HUES48 (cell line): ENCODE measurements around the gene EGFLAM.

Source experiments
- H3K27ac ChIP-seq: one replicate; pipeline ENCODE4 v1.7.0; 2013; ENCODE audit warnings: low read depth, low read length, inconsistent platforms
- H3K27me3 ChIP-seq: 2 replicates; pipeline ENCODE4 v1.6.1; 2013; ENCODE audit warnings: mild to moderate bottlenecking, low read length; ENCODE audit not compliant: control insufficient read depth, insufficient read depth
- H3K36me3 ChIP-seq: 2 replicates; pipeline ENCODE4 v1.6.1; 2013; ENCODE audit warnings: low read length; ENCODE audit not compliant: control insufficient read depth, insufficient read depth
- H3K4me1 ChIP-seq: 2 replicates; pipeline ENCODE4 v1.6.1; 2013; ENCODE audit warnings: mild to moderate bottlenecking, low read length; ENCODE audit not compliant: control insufficient read depth, insufficient read depth
- H3K4me3 ChIP-seq: 2 replicates; pipeline ENCODE4 v1.5.1; 2013; ENCODE audit warnings: mild to moderate bottlenecking, low read depth, low read length
- H3K9ac ChIP-seq: 2 replicates; pipeline ENCODE4 v1.6.1; 2013; ENCODE audit warnings: mild to moderate bottlenecking, low read depth, low read length, moderate library complexity
- H3K9me3 ChIP-seq: 2 replicates; pipeline ENCODE4 v1.6.1; 2013; ENCODE audit warnings: low read length; ENCODE audit not compliant: control insufficient read depth, insufficient read depth

The EGFLAM gene

DNA sequence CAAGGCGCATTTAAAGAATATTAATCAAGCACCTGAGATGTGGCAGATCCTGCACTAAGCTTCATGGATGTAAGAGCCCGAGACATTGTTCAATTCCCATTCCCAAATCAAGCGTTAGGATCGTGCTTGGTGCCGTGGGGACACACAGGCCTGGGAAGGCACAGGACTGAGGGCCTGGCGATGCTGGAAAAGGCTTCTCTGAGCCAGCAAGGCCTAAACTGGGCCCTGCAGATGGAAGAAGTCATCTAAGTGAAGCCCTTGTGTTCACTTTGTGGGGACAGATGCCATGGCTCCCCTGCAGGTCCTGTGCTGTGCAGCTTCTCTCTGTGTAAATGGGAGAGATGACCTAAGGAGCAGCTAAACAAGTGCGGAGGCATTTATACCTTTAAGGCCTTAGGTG lies 214.2 kb downstream of the EGFLAM start:
- no peak overlapping the region for H3K27ac ChIP-seq
- no peaks in the 10 kb centered on the region for H3K36me3 ChIP-seq
- H3K9ac ChIP-seq: no peak overlapping the region
- H3K9me3 ChIP-seq: no peaks in the 10 kb centered on the region
- H3K4me1 ChIP-seq: 0 out of 2 replicates have a peak, but pooled peaks cover 5% of the 10 kb centered on the region
- H3K4me3 ChIP-seq: no peak overlapping the region
- H3K27me3 ChIP-seq: no peaks in the 10 kb centered on the region

DNA sequence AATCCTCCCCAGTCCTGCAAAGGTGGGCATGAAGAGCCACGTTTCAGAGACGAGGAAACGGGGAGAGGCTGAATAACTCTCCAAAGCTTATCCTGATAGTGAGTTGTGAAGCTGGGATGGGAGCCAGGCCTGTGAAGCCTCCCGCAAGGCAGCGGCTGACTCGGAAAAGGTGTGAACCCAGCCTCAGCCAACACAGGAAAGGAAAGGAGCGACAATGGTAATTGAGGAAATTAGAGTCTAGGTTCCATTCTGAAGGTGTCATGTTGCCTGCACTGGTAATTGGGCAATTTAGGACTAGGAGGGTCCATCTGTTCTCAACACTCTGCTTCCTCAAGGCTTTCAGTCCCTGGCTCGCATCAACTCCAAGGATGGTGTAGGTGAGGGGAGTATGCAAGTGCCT lies 214.6 kb downstream of the EGFLAM start:
- H3K9ac ChIP-seq: no peak overlapping the region
- no peak overlapping the region for H3K27ac ChIP-seq
- no peak overlapping the region for H3K4me3 ChIP-seq
- H3K27me3 ChIP-seq: no peaks in the 10 kb centered on the region
- no peaks in the 10 kb centered on the region for H3K9me3 ChIP-seq
- 0 out of 2 replicates have a peak, but pooled peaks cover under 1% of the 10 kb centered on the region for H3K4me1 ChIP-seq
- no peaks in the 10 kb centered on the region for H3K36me3 ChIP-seq

DNA sequence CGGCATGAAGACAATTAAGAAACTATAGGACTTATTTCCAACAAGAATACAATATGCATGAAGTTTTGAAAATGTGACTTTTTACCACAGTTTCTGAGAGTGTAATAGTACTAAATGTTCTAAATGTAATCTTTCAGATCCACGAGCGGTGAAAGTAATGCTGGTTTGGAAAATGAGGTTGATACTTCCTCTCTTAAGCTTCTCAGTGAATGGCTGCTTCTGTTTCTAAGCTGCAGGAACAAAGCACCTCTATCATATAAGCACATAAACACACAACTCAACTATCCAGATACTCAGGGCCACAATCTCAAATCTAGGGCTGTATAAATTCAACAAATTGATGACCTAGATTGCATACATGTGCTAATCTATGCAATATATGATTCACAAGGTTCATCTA lies 219.8 kb downstream of the EGFLAM start:
- no peak overlapping the region for H3K27ac ChIP-seq
- H3K27me3 ChIP-seq: no peaks in the 10 kb centered on the region
- no peaks in the 10 kb centered on the region for H3K4me1 ChIP-seq
- no peak overlapping the region for H3K9ac ChIP-seq
- H3K9me3 ChIP-seq: no peaks in the 10 kb centered on the region
- no peak overlapping the region for H3K4me3 ChIP-seq
- peaks cover 11% of the 10 kb centered on the region for H3K36me3 ChIP-seq

DNA sequence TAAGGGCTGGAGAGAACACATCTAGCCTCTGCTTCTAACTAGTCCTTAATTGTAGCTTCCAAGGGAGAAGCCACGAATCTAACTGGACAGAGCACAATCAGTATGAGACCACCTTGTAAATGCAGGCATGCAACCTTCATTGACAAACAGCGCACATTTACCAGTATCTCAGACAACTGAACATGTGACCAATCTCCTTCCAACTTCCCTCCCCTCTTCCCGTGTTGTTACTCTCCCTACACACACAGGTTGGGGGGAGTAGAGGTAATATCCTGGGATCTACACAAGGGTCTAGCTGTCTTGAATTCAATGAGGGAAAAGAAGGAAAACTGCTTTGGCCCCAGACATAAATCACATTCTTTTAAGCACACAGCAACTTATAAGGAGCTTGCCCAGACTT lies 220.5 kb downstream of the EGFLAM start:
- H3K27me3 ChIP-seq: no peaks in the 10 kb centered on the region
- H3K4me3 ChIP-seq: no peak overlapping the region
- H3K36me3 ChIP-seq: peaks cover 11% of the 10 kb centered on the region
- H3K9me3 ChIP-seq: no peaks in the 10 kb centered on the region
- H3K27ac ChIP-seq: no peak overlapping the region
- no peak overlapping the region for H3K9ac ChIP-seq
- no peaks in the 10 kb centered on the region for H3K4me1 ChIP-seq

DNA sequence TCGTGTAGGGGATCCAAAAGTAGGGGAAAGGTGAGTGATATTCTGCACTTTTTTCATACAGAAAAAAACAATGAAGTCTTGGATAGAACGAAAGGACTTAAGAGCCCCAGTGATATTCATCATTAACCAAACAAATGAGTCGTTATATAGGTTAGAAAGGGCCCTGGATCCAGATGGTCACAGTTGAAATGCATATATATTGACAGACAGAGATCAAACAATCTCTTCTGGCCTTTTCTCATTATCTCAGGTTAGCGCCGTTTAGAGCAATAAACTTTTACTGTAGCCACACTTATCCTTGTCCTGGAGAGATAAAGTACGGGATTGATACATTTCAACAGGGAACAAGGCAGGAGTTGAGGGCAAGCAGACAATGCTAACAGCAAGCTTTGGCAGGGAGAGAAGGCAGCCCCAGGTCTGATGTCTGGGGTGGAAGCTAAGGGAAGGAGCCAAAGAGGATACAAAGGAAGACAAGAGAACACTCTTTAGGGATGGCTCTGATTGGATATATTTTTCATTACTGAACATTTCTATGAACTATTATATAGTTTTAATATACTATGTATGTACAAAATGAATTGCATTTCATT lies 221.1 kb downstream of the EGFLAM start:
- H3K4me1 ChIP-seq: no peaks in the 10 kb centered on the region
- no peak overlapping the region for H3K27ac ChIP-seq
- H3K9ac ChIP-seq: no peak overlapping the region
- no peak overlapping the region for H3K4me3 ChIP-seq
- H3K36me3 ChIP-seq: peaks cover 11% of the 10 kb centered on the region
- no peaks in the 10 kb centered on the region for H3K27me3 ChIP-seq
- H3K9me3 ChIP-seq: no peaks in the 10 kb centered on the region

DNA sequence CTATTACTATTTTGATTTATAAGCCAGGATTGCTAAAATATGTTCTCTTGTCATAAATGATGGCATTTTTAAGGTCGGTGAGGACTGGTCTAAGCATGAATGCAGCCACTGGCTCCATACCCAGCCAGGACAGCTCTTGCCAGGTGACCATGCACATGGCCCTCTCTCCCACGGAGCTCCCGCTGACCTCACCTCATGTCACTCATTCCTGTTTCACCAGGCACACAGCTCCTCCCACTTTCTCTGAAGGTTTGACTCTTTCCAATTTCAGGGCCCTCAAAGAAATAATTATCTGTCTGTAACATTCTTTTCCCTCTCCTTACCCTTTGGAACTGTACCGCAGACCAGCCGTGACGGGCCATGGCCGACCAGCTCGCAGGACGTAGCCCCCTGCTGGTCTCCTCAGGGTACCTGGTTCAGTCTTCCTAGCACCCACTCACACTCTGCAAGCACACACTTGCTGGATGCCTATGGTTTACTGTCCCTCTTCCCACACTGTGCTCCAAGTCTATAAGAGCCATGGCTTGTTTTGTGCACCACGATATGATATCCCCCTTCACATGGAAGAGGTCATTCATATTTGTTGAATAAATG lies 225.5 kb downstream of the EGFLAM start:
- peaks cover 14% of the 10 kb centered on the region for H3K36me3 ChIP-seq
- H3K9me3 ChIP-seq: no peaks in the 10 kb centered on the region
- no peak overlapping the region for H3K9ac ChIP-seq
- no peak overlapping the region for H3K27ac ChIP-seq
- H3K4me3 ChIP-seq: no peak overlapping the region
- H3K27me3 ChIP-seq: no peaks in the 10 kb centered on the region
- H3K4me1 ChIP-seq: no peaks in the 10 kb centered on the region

DNA sequence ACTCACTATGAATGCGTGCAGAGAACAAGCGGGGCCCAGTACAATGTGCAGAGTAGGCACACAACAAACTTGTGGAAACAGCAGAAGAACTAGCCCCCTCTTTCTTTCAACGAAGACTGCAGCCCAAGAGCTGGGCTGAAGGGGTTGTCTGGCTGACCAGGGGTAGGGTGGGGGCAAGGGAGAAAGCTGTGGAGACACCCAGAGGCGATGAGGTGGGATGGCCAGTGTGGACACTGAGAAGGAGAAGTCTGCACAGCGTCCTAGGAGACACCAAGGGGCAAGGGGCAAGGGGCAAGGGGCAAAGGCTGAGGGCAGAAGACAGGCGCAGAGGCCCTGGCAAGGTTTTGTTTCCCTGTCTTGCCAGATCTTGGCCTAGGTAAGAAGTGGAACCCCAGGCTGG lies 235.8 kb downstream of the EGFLAM start:
- no peak overlapping the region for H3K27ac ChIP-seq
- peaks cover 5% of the 10 kb centered on the region; the same call in 1 of the 2 replicates for H3K36me3 ChIP-seq
- H3K4me1 ChIP-seq: no peaks in the 10 kb centered on the region
- H3K9ac ChIP-seq: no peak overlapping the region
- no peak overlapping the region for H3K4me3 ChIP-seq
- no peaks in the 10 kb centered on the region for H3K9me3 ChIP-seq
- H3K27me3 ChIP-seq: no peaks in the 10 kb centered on the region

DNA sequence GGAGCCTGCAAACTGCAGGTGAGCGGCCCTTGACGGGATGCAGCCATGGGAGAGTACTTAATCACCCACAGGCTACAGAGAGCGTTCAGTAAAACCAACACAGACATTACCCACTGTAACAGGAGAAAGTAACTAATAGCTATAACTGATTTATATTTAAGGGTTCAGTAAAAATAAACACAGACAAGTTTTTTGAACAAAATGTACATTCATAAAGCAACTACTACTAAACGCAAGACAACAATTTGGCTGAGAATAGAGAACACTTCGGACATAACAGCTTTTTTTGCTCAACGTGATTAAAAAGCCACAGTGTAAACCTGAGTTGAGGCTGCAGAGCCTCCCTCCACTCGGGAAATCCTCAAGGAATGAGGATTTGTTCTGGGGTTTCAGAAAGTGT lies 236.4 kb downstream of the EGFLAM start:
- no peak overlapping the region for H3K27ac ChIP-seq
- H3K36me3 ChIP-seq: peaks cover 5% of the 10 kb centered on the region; the same call in 1 of the 2 replicates
- no peaks in the 10 kb centered on the region for H3K27me3 ChIP-seq
- no peak overlapping the region for H3K4me3 ChIP-seq
- no peaks in the 10 kb centered on the region for H3K4me1 ChIP-seq
- no peaks in the 10 kb centered on the region for H3K9me3 ChIP-seq
- H3K9ac ChIP-seq: no peak overlapping the region

DNA sequence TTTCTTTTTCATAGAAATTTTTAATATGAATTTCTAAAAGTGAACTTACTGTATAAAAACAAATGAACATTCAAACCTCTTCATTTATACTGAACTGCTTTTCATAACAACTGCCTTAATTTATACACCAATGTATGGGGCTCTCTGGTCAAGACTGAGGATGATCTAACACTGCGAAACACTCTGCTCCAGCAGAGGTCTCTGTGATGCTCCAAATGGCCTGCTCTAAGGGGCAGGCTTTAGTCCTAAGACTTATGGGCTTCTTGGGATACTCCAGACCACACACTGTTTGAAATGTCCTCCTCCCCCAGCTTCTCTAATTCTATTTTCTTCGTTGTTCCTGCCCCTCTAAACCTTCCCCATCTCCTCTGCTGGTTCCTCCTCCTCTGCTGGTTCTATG lies 239.6 kb downstream of the EGFLAM start:
- Histone ChIP-seq H3K27ac (no peak overlapping the region), H3K9ac (no peak overlapping the region), H3K4me1 (no peaks in the 10 kb centered on the region), H3K36me3 (peaks cover 5% of the 10 kb centered on the region; the same call in 1 of the 2 replicates), H3K27me3 (no peaks in the 10 kb centered on the region), H3K4me3 (no peak overlapping the region), H3K9me3 (no peaks in the 10 kb centered on the region)

DNA sequence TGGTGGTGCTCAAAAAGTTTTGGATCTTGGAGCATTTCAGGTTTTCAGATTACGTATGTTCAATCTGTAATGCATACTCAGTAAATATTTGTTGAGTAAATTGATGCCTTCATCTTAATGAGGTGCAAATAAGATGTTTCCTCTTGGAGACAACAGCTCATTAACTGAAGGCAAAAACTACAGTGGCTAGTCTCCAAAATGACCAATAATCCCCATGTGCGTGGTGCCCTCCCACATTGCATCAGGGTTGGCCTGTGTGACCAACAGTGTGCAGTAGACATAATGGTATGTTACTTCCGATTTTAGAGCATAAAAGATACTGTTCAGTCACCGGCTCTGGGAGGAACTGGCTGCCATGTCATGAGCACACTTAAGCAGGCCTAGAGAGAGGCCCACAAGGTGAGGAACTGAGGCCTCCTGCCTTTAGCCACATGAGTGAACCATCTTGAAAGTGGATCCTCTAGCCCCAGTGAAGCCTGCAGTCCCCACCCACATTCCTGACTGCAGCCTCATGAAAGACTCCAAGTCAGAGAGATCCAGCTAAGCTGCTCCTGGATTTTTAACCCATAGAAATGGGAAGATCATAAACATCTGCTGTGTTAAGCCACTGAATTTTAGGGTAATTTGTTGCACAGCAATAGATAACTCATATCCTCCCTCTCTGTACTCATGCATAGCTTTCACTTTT lies 242.4 kb downstream of the EGFLAM start:
- H3K27ac ChIP-seq: no peak overlapping the region
- H3K9me3 ChIP-seq: no peaks in the 10 kb centered on the region
- H3K9ac ChIP-seq: no peak overlapping the region
- H3K4me3 ChIP-seq: no peak overlapping the region
- no peaks in the 10 kb centered on the region for H3K36me3 ChIP-seq
- H3K27me3 ChIP-seq: no peaks in the 10 kb centered on the region
- H3K4me1 ChIP-seq: no peaks in the 10 kb centered on the region

DNA sequence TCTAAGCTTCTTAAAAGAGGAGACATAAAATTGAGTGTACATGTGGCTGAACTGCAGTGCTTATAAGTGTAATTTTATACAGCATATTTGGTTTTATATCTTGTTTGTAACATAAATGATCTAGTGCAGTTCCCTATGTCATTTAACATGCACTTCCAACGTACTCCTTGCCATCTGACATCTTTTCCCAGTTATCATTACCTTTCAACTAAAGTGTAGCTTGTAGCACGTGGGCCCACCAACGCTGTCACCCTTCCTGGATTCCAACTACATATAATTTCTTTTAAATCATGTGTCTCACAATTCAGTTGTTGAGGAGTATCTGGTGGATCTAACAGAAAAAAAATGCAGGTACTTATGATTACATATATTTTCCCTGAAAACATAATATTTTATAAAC lies 247.9 kb downstream of the EGFLAM start:
- Histone ChIP-seq H3K27me3 (no peaks in the 10 kb centered on the region), H3K9me3 (no peaks in the 10 kb centered on the region), H3K4me1 (no peaks in the 10 kb centered on the region), H3K36me3 (0 out of 2 replicates have a peak, but pooled peaks cover 6% of the 10 kb centered on the region), H3K27ac (no peak overlapping the region), H3K4me3 (no peak overlapping the region), H3K9ac (no peak overlapping the region)
